ENCODE measurements around the gene RNASEH2B. TPM values are rescaled to one million over a fixed set of nuclear protein-coding genes. Genes with fewer than 3 reads are reported as not detected.

The RNASEH2B gene
- total RNA-seq, 2 donors from 2014 or later: 37.2 to 79.7 TPM

- Histone ChIP-seq H3K36me3 (no peaks in the 10 kb centered on the region), H3K9me3 (no peaks in the 10 kb centered on the region), H3K27ac (no peak overlapping the region), H3K27me3 (replicated peaks; ENCODE audit: insufficient read depth) (no peaks in the 10 kb centered on the region), H3K4me3 (no peak overlapping the region), H3K4me1 (ENCODE audit: control insufficient read depth in 1 of 2, low read depth in 2 of 2) (no peaks in the 10 kb centered on the region)
- DNase-seq (ENCODE audit: low spot score) (no peak), ATAC-seq (ENCODE audit: insufficient number of reproducible peaks, low FRiP score, low read depth) (no peak)
- no peak for TF ChIP-seq CTCF (IDR thresholded peaks at IDR 0.05)
These were observed 22.4 kb upstream of the RNASEH2B start for GRCh38 chr13:50887151-50887550.

GRCh38 chr13:50888362-50888761 is 21.2 kb upstream of the RNASEH2B start:
- no peak for TF ChIP-seq CTCF (IDR thresholded peaks at IDR 0.05)
- H3K4me3 ChIP-seq: no peak overlapping the region
- H3K27ac ChIP-seq: no peak overlapping the region
- H3K4me1 ChIP-seq (ENCODE audit: control insufficient read depth in 1 of 2, low read depth in 2 of 2): peaks cover 0 to 3% of the 10 kb centered on the region in 2 donors
- no peaks in the 10 kb centered on the region for H3K27me3 ChIP-seq (replicated peaks; ENCODE audit: insufficient read depth)
- DNase-seq (ENCODE audit: low spot score): no peak
- H3K9me3 ChIP-seq: no peaks in the 10 kb centered on the region
- no peaks in the 10 kb centered on the region for H3K36me3 ChIP-seq
- ATAC-seq (ENCODE audit: insufficient number of reproducible peaks, low FRiP score, low read depth): no peak

- no peak for DNase-seq (ENCODE audit: low spot score)
- H3K4me3 ChIP-seq: no peak overlapping the region
- H3K9me3 ChIP-seq: no peaks in the 10 kb centered on the region
- TF ChIP-seq CTCF (IDR thresholded peaks at IDR 0.05): no peak
- no peak for ATAC-seq (ENCODE audit: insufficient number of reproducible peaks, low FRiP score, low read depth)
- H3K27me3 ChIP-seq (replicated peaks; ENCODE audit: insufficient read depth): no peaks in the 10 kb centered on the region
- peaks cover 0 to 8% of the 10 kb centered on the region in 2 donors for H3K4me1 ChIP-seq (ENCODE audit: control insufficient read depth in 1 of 2, low read depth in 2 of 2)
- H3K27ac ChIP-seq: no peak overlapping the region
- H3K36me3 ChIP-seq: no peaks in the 10 kb centered on the region
These were observed 20.3 kb upstream of the RNASEH2B start for GRCh38 chr13:50889317-50889716.

- H3K9me3 ChIP-seq: no peaks in the 10 kb centered on the region
- ATAC-seq (ENCODE audit: insufficient number of reproducible peaks, low FRiP score, low read depth): no peak
- no peaks in the 10 kb centered on the region for H3K27me3 ChIP-seq (replicated peaks; ENCODE audit: insufficient read depth)
- no peak overlapping the region for H3K27ac ChIP-seq
- no peak for DNase-seq (ENCODE audit: low spot score)
- TF ChIP-seq CTCF (IDR thresholded peaks at IDR 0.05): no peak
- peaks cover 0 to 8% of the 10 kb centered on the region in 2 donors for H3K4me1 ChIP-seq (ENCODE audit: control insufficient read depth in 1 of 2, low read depth in 2 of 2)
- no peak overlapping the region for H3K4me3 ChIP-seq
- no peaks in the 10 kb centered on the region for H3K36me3 ChIP-seq
These were observed 18.4 kb upstream of the RNASEH2B start for GRCh38 chr13:50891206-50891605.

- ATAC-seq (ENCODE audit: insufficient number of reproducible peaks, low FRiP score, low read depth) (no peak), DNase-seq (ENCODE audit: low spot score) (no peak)
- Histone ChIP-seq H3K27ac (no peak overlapping the region), H3K4me3 (peak overlapping the region; percentile 32), H3K27me3 (replicated peaks; ENCODE audit: insufficient read depth) (no peaks in the 10 kb centered on the region), H3K36me3 (no peaks in the 10 kb centered on the region), H3K9me3 (no peaks in the 10 kb centered on the region), H3K4me1 (ENCODE audit: control insufficient read depth in 1 of 2, low read depth in 2 of 2) (peaks cover 0 to 8% of the 10 kb centered on the region in 2 donors)
- TF ChIP-seq CTCF (IDR thresholded peaks at IDR 0.05): no peak
These were observed 17.2 kb upstream of the RNASEH2B start for GRCh38 chr13:50892210-50892944.

Measured in thoracic aorta (tissue), 2 donors.